BLaER1 (cell line): ENCODE data around the gene ODF4.

Experiments
- H3K27ac ChIP-seq: shearing (Covaris generic); formaldehyde crosslinking; 2 replicates; pipeline ENCODE4 v1.8.1; 2022
- H3K27me3 ChIP-seq: shearing (Covaris generic); formaldehyde crosslinking; 2 replicates; pipeline ENCODE4 v1.8.1; 2022
- H3K36me3 ChIP-seq: shearing (Covaris generic); formaldehyde crosslinking; 2 replicates; pipeline ENCODE4 v1.8.1; 2022
- H3K4me1 ChIP-seq: shearing (Covaris generic); formaldehyde crosslinking; 2 replicates; pipeline ENCODE4 v1.8.1; 2022
- H3K4me2 ChIP-seq: shearing (Covaris generic); formaldehyde crosslinking; 2 replicates; pipeline ENCODE4 v1.8.1; 2022
- H3K4me3 ChIP-seq: shearing (Covaris generic); formaldehyde crosslinking; 2 replicates; pipeline ENCODE4 v1.8.1; 2022
- H3K9ac ChIP-seq: shearing (Covaris generic); formaldehyde crosslinking; 2 replicates; pipeline ENCODE4 v1.8.1; 2022
- H3K9me3 ChIP-seq: shearing (Covaris generic); formaldehyde crosslinking; 2 replicates; pipeline ENCODE4 v1.8.1; 2022
- H4K20me1 ChIP-seq: shearing (Covaris generic); formaldehyde crosslinking; 2 replicates; pipeline ENCODE4 v1.8.1; 2022
- Cebpa-rat ChIP-seq: shearing (Covaris generic); IDR thresholded peaks from 2 replicates; pipeline ENCODE4 v1.8.1; 2022

ODF4 gene

DNA sequence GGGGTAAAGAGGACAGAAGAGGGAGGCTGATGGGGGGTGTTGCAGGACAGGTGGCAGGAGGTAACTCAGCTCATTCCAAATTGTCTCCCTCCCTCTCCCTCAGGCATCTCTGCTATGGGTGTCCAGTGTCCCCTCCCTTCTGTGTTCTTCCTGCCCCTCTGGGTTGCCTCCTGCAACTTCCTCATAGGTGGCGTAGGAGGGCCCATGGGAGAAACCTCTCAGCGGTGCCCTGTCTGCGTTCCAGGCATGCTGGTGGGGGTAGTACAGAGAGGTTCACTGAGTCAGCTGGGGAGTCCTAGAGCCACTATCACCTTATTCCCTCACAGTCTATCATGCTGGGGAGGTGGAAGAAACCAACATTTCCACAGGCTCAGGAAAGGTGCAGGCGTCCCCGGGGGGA is 14.7 kb upstream of the ODF4 start:
- H3K4me2 ChIP-seq, result no peak overlapping the region
- H3K9ac ChIP-seq, result no peak overlapping the region
- no peak for TF ChIP-seq Cebpa-rat

DNA sequence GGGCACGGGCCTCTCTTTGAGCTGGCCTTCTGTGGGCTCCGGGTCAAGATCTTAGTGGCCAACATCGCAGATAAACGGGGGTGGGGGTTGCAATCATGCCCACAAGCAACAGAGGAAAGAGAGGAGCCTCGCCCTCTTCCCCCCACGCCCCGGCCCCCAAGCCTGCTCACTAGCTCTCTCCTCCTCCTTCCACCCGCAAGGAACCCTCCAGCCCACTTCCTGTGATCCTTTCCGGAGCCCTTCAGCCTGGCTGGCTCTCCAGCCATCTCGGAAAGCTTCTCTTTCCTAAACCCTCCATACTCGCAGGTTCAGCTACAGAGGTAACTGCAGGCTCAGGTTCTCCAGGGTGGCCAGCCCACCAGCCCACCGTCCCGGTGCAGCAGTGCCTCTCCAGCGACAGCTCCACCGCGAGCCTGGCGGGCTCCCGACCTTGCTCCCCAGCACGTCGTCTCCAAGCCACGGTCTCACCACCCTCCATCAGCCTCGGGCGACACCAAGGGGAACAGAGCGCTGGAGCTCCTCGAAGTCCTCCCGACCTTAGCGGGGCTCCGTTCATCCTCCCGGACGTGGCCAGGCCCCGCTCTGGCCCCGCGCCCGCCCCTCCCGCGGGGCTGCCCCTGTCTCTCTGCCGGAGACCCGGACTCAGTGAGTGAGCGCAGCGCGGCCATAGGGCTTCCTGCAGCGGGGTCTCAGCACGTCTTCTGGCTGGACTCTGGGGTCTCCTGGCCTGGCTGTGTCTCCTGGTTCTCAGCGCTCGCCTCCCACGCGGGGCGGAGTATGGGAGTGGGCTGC is 12.9 kb upstream of the ODF4 start:
- Histone ChIP-seq H3K36me3 (no peaks in the 10 kb centered on the region), H3K4me3 (peak overlapping the region; percentile 57), H3K4me1 (peaks cover 17% of the 10 kb centered on the region), H3K9ac (peak overlapping the region; percentile 7; the same call in 1 of the 2 replicates), H3K4me2 (peak overlapping the region; percentile 78), H4K20me1 (no peaks in the 10 kb centered on the region), H3K27ac (no peak overlapping the region), H3K9me3 (no peaks in the 10 kb centered on the region), H3K27me3 (peaks cover 39% of the 10 kb centered on the region)
- TF ChIP-seq Cebpa-rat, result no peak

More for the DNA sequence above, 14.7 kb upstream of the ODF4 start:
- Histone ChIP-seq H3K4me3 (no peak overlapping the region), H3K9me3 (no peaks in the 10 kb centered on the region), H4K20me1 (no peaks in the 10 kb centered on the region), H3K27ac (no peak overlapping the region), H3K4me1 (peaks cover 17% of the 10 kb centered on the region), H3K36me3 (no peaks in the 10 kb centered on the region), H3K27me3 (peaks cover 39% of the 10 kb centered on the region)

DNA sequence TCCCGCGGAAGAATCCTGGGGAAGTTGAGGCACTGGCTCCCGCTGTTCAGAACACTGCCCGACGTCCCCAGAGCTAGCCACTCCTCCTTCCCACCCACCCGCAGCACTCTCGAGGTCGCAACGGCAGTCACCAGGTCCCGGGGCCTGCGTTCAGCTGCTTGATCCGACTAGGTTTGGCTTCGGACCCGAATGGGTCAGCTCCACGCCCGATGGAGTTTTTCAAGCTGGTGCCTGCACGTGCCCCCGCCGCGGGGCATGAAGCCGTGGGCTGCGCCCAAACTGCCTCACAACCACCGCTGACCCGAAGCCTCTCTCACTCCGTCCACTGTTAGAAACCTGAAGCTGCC is 12.4 kb upstream of the ODF4 start:
- Histone ChIP-seq H3K4me3 (peak overlapping the region; percentile 57), H3K4me1 (peaks cover 17% of the 10 kb centered on the region), H3K9ac (no peak overlapping the region), H3K36me3 (no peaks in the 10 kb centered on the region), H4K20me1 (no peaks in the 10 kb centered on the region), H3K4me2 (peak overlapping the region; percentile 78), H3K27ac (no peak overlapping the region), H3K9me3 (no peaks in the 10 kb centered on the region), H3K27me3 (peaks cover 39% of the 10 kb centered on the region)
- TF ChIP-seq Cebpa-rat, result no peak

DNA sequence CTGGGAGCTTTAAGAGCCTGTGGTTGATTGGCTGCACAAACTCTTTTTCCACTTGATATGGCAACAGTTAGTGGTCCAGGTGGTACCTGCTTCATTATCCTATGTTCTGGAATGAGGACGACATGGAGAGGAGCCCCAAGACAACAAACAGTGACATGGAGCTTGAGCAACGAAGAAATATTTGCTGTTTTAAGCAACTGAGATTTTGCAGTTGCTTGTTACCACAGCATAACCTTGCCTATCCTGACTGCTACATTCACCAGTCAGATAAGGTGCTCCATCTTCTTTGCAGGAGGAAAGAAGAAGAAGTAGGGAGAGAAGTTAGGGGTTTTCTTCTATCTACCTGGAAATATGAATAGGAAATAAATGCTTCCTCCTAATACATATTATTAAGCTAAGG is 7.5 kb upstream of the ODF4 start:
- Histone ChIP-seq H3K9ac (no peak overlapping the region), H3K4me2 (no peak overlapping the region), H3K27ac (no peak overlapping the region), H3K9me3 (no peaks in the 10 kb centered on the region), H3K36me3 (no peaks in the 10 kb centered on the region), H3K27me3 (peaks cover 13% of the 10 kb centered on the region), H4K20me1 (no peaks in the 10 kb centered on the region), H3K4me1 (peaks cover 2% of the 10 kb centered on the region), H3K4me3 (no peak overlapping the region)
- no peak for TF ChIP-seq Cebpa-rat

DNA sequence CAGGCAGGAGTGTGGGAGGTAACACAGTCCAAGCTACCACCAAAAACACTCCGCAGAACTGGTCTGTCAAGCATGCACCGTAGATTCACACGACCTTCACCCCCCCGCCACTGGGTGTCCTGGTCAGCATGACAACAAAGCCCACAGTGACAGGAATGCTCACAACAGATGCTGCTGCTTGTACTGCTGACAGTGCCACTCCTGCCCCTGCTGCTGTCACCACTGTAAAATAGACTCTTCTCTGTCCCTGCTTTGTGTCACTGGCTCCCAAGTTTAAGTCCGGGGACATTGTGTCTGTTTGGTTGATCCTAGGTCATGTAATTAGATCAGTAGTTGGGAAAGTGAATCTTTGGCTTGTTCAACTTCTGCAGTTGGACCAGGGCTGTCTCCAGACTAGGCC is 7.0 kb upstream of the ODF4 start:
- Histone ChIP-seq H3K36me3 (no peaks in the 10 kb centered on the region), H4K20me1 (no peaks in the 10 kb centered on the region), H3K27me3 (peaks cover 7% of the 10 kb centered on the region), H3K27ac (no peak overlapping the region), H3K9me3 (no peaks in the 10 kb centered on the region), H3K4me3 (no peak overlapping the region), H3K4me1 (no peaks in the 10 kb centered on the region), H3K4me2 (no peak overlapping the region), H3K9ac (no peak overlapping the region)
- TF ChIP-seq Cebpa-rat, result no peak

DNA sequence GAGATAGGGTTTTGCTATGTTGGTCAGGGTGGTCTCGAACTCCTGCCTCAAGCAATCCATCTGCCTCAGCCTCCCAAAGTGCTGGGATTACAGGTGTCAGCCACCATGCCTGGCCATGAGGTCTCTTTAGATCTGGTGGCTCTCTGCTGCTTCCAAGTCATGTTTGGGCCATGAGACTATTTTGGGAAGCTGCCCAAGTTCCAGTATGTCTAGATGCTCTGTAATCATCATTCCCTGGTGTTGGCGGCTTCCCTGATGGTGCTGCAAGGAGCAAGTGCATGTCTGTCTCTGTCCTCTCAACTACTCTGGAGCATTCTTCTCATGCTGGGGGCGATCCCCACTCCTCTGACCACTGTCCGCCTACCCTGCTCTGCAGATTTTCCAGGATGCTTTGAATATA is 6.4 kb upstream of the ODF4 start:
- Histone ChIP-seq H3K4me1 (no peaks in the 10 kb centered on the region), H3K4me2 (no peak overlapping the region), H3K9ac (no peak overlapping the region), H3K9me3 (no peaks in the 10 kb centered on the region), H3K4me3 (no peak overlapping the region), H3K27ac (no peak overlapping the region), H3K36me3 (no peaks in the 10 kb centered on the region), H3K27me3 (peaks cover 1% of the 10 kb centered on the region; the same call in 1 of the 2 replicates), H4K20me1 (no peaks in the 10 kb centered on the region)
- no peak for TF ChIP-seq Cebpa-rat

DNA sequence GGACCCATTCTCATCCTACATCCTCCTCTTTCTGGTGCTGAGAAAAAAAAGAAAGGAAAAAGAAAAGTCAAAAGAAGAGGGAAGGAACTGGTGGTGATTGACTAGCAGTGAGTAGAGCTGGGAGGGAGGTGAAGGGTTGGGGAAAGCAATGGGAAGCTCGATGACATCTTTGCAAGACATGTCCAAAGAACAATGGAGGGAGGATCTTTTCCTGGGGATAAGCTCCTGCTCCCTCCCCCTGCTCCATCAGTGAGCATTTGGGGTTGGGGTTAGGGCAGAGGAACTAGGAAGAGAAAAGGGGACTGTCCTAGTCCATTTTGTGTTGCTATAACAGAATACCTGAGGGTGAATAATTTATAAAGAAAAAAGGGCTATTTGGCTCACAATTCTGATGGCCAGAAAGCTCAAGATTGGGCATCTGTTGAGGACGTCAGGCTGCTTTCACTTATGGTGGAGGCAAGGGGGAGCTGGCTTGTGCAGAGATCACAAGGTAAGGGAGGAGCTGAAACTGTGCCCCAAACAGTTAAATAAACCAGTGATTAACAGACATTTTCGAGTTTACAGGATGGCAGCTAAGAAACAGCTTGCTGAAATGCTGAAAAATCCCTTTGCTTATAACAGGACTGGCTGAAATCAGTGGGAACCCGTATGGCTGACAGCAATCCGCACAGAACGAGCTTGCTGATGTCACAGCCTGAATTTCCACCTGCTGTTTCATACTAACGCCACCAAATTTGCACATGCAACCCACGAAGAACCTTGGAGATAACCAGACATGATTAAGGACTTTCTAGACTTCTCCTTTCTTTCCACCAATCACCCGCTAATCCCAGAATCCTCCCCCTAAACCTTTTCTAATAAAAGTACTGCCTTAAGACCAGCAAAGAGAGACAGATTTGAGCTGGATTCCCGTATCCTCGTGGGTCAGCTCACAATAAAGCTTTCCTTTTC is 1.6 kb upstream of the ODF4 start:
- Histone ChIP-seq H3K4me2 (no peak overlapping the region), H3K4me3 (no peak overlapping the region), H3K36me3 (no peaks in the 10 kb centered on the region), H3K9ac (no peak overlapping the region), H4K20me1 (no peaks in the 10 kb centered on the region), H3K27ac (no peak overlapping the region), H3K27me3 (no peaks in the 10 kb centered on the region), H3K9me3 (no peaks in the 10 kb centered on the region), H3K4me1 (no peaks in the 10 kb centered on the region)
- TF ChIP-seq Cebpa-rat, result no peak

DNA sequence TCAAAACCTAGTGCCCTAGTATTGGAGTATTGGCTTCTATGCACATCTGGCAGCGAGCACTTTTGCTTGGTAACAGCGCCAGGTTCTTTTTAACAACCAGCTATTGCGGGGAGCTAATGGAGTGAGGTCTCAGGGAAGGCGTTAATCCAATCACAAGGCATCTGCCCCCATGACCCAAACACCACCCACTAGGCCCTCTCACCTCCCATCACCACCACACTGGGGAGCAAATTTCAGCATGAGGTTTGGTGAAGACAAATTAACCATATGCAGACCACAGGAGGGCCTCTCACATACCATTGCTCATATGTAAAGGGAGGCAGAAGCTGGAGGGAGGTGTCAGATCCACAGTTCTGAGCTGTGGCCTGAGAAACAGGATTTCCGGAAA is 893 bp upstream of the ODF4 start:
- Histone ChIP-seq H3K4me2 (no peak overlapping the region), H3K27ac (no peak overlapping the region)

DNA sequence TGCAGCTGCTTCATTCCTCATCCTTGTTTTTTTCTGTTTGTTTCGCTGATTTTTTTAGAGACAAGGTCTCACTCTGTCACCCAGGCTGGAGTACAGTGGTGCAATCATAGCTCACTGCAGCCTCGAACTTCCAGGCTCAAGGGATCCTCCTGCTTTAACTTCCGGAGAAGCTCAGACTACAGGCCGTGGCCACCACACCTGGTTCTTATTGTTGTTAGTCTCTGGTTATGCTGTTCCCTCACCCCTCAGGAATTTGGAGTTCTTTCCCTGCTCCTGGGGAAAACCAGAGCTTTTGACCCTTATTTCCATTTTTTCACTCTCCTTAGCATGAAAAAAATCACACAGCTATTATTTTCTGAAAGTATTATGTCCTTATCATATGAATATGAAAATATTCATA is 1.8 kb downstream of the ODF4 start:
- H3K4me2 ChIP-seq, result no peak overlapping the region
- H3K4me3 ChIP-seq, result no peak overlapping the region
- H3K27me3 ChIP-seq, result peaks cover 10% of the 10 kb centered on the region
- no peak overlapping the region for H3K9ac ChIP-seq
- no peaks in the 10 kb centered on the region for H4K20me1 ChIP-seq
- H3K4me1 ChIP-seq, result no peaks in the 10 kb centered on the region
- TF ChIP-seq Cebpa-rat, result no peak
- H3K9me3 ChIP-seq, result no peaks in the 10 kb centered on the region
- no peak overlapping the region for H3K27ac ChIP-seq
- no peaks in the 10 kb centered on the region for H3K36me3 ChIP-seq

More for the DNA sequence above, 893 bp upstream of the ODF4 start:
- no peak overlapping the region for H3K4me3 ChIP-seq
- no peak for TF ChIP-seq Cebpa-rat
- H4K20me1 ChIP-seq, result no peaks in the 10 kb centered on the region
- no peaks in the 10 kb centered on the region for H3K36me3 ChIP-seq
- H3K4me1 ChIP-seq, result no peaks in the 10 kb centered on the region
- no peak overlapping the region for H3K9ac ChIP-seq
- no peaks in the 10 kb centered on the region for H3K27me3 ChIP-seq
- H3K9me3 ChIP-seq, result no peaks in the 10 kb centered on the region
